Panc1 (cell line): ENCODE measurements around the gene HES2. TPM values are rescaled to one million over a fixed set of nuclear protein-coding genes. Genes with fewer than 3 reads are reported as not detected.

Experiments
- ATAC-seq: fragments of 200-7000 bp; cut with Tn5 transposase; 2 replicates; pipeline ENCODE4 v1.9.1; 2020; ENCODE audit warnings: mild to moderate bottlenecking, moderate library complexity
- BruUV-seq: library from RNA; stranded (reverse); fragments of 400-500 nt; replicated peaks from 2 replicates; lab custom pipeline; 2021; lab: Mats Ljungman, UMichigan
- CTCF ChIA-PET: fragments of 300-600 bp; sonication (Branson Sonifier 250); formaldehyde crosslinking; loops from one replicate; lab custom pipeline; 2022; ENCODE audit warnings: antibody characterized with exemption; lab: Charles Lee
- POLR2A ChIA-PET: fragments of 300-600 bp; sonication (Branson Sonifier 250); formaldehyde crosslinking; loops from one replicate; lab custom pipeline; 2022; ENCODE audit warnings: antibody characterized with exemption; lab: Charles Lee
- DNase-seq: peaks from one replicate; pipeline ENCODE4 v3.0.0-alpha.2; 2010; ENCODE audit warnings: low read depth, low spot score
- H3K27ac ChIP-seq: 2 replicates; pipeline ENCODE4 v1.5.1; 2011; ENCODE audit warnings: mild to moderate bottlenecking, low read length, inconsistent platforms
- H3K27me3 ChIP-seq: fragments of 200-500 bp; sonication (Bioruptor generic); 2 replicates; pipeline ENCODE4 v1.6.0; 2014; ENCODE audit warnings: low read length, inconsistent platforms; ENCODE audit not compliant: control insufficient read depth, insufficient read depth
- H3K36me3 ChIP-seq: fragments of 200-500 bp; sonication (Bioruptor generic); 2 replicates; pipeline ENCODE4 v1.5.1; 2014; ENCODE audit warnings: inconsistent platforms, mild to moderate bottlenecking, low read length, moderate library complexity; ENCODE audit not compliant: control insufficient read depth, insufficient read depth
- H3K4me1 ChIP-seq: 2 replicates; pipeline ENCODE4 v1.5.1; 2011; ENCODE audit warnings: inconsistent platforms, mild to moderate bottlenecking, low read length, moderate library complexity; ENCODE audit not compliant: control insufficient read depth, insufficient read depth
- H3K4me3 ChIP-seq, 2 experiments: 2 replicates each; pipeline ENCODE4 v1.5.1; 2011 to 2012; ENCODE audit warnings: low read depth in 2 of 2, low read length in 2 of 2, mild to moderate bottlenecking in 2 of 2, inconsistent platforms in 1 of 2, moderate library complexity in 1 of 2
- H3K9me3 ChIP-seq: fragments of 200-500 bp; sonication (Bioruptor generic); 2 replicates; pipeline ENCODE4 v1.5.1; 2014; ENCODE audit warnings: low read depth, mild to moderate bottlenecking, inconsistent platforms, low read length, moderate library complexity; ENCODE audit not compliant: control insufficient read depth, insufficient read depth
- CTCF ChIP-seq: fragments of 450-650 bp; IDR thresholded peaks from 2 replicates; pipeline ENCODE4 v1.5.1; 2017; ENCODE audit warnings: mild to moderate bottlenecking
- POLR2AphosphoS5 ChIP-seq: IDR thresholded peaks from 2 replicates; pipeline ENCODE4 v1.6.1; 2012; ENCODE audit warnings: mild to moderate bottlenecking, low read depth, low read length, moderate library complexity
- REST ChIP-seq, 2 experiments: IDR thresholded peaks; 2 replicates each; pipeline ENCODE4 v1.6.1; 2011 to 2012; ENCODE audit warnings: low read depth in 2 of 2, control low read depth in 1 of 2, low read length in 1 of 2, mild to moderate bottlenecking in 1 of 2, moderate library complexity in 1 of 2; ENCODE audit not compliant: insufficient read depth in 1 of 2
- SIN3A ChIP-seq: IDR thresholded peaks from 2 replicates; pipeline ENCODE4 v1.6.1; 2012; ENCODE audit warnings: low read depth, mild to moderate bottlenecking, low read length, moderate library complexity, borderline replicate concordance; ENCODE audit not compliant: insufficient read depth
- TCF7L2 ChIP-seq: IDR thresholded peaks from 2 replicates; pipeline ENCODE4 v1.6.1; 2011; ENCODE audit warnings: mild to moderate bottlenecking, low read depth, low read length, inconsistent platforms
- in situ Hi-C: cut with HindIII; loops from 2 replicates; pipeline ENCODE4 v1.10.0; 2016; ENCODE audit warnings: low sequenced_read_pairs, low pct_unique_long_range_greater_than_20kb
- intact Hi-C: fragments of 100-400 bp; cut with micrococcal nuclease; formaldehyde crosslinking; loops from one replicate; pipeline ENCODE4 v1.10.0; 2022; ENCODE audit not compliant: unreplicated experiment
- total RNA-seq: library from RNA; stranded (reverse); gene quantifications from one replicate; pipeline ENCODE4 v1.2.1, GENCODE V29; 2021; ENCODE audit not compliant: unreplicated experiment

The HES2 gene
- total RNA-seq, 1 experiment from 2014 or later, result 11.1 TPM

- intact Hi-C loops, result loop anchor here (5.0 kb wide), 1 partner anchor 166 kb away; no protein-coding TSS in a partner anchor
- BruUV-seq, result no TSS peak
- DNase-seq (no peak), ATAC-seq (peak; percentile 57)
- no peaks in the 10 kb centered on the region for H3K36me3 ChIP-seq
- no peaks in the 10 kb centered on the region for H3K9me3 ChIP-seq
- TF ChIP-seq TCF7L2 (no peak), SIN3A (no peak), CTCF (no peak), POLR2AphosphoS5 (no peak), REST (IDR thresholded peaks at IDR 0.05; ENCODE audit: insufficient read depth in 1 of 2, low read depth in 2 of 2, low read length in 1 of 2) (no peak)
- H3K27me3 ChIP-seq, result no peaks in the 10 kb centered on the region
- peaks cover 14% of the 10 kb centered on the region for H3K4me1 ChIP-seq
- no peak overlapping the region for H3K4me3 ChIP-seq
- in situ Hi-C loops, result no loop called here
- H3K27ac ChIP-seq, result no peak overlapping the region
- ChIA-PET CTCF (interaction anchor here (1.0 kb wide), 1 partner anchor 27 kb away, joined by 3 read pairs; no protein-coding TSS in a partner anchor), POLR2A (no interaction called here)
Measured at GRCh38 chr1:6412896-6413295, 6.8 kb downstream of the HES2 start.

GRCh38 chr1:6410248-6410893, 9.3 kb downstream of the HES2 start:
- Histone ChIP-seq H3K4me1 (peaks cover 13% of the 10 kb centered on the region), H3K36me3 (no peaks in the 10 kb centered on the region), H3K9me3 (no peaks in the 10 kb centered on the region), H3K27ac (no peak overlapping the region), H3K4me3 (no peak overlapping the region), H3K27me3 (no peaks in the 10 kb centered on the region)
- ATAC-seq, result no peak
- ChIA-PET CTCF (interaction anchor here (0.7 to 1.7 kb wide), 2 partner anchors 13 to 111 kb away, joined by 4 to 5 read pairs; no protein-coding TSS in a partner anchor), POLR2A (interaction anchor here (0.6 kb wide), 1 partner anchor 19 kb away, joined by 3 read pairs; no protein-coding TSS in a partner anchor)
- no peak for DNase-seq
- intact Hi-C loops (loop anchor here (5.0 kb wide), 1 partner anchor 163 kb away; no protein-coding TSS in a partner anchor), in situ Hi-C loops (no loop called here)
- no TSS peak for BruUV-seq
- no peak for TF ChIP-seq TCF7L2
- TF ChIP-seq POLR2AphosphoS5, result no peak
- TF ChIP-seq REST (IDR thresholded peaks at IDR 0.05; ENCODE audit: insufficient read depth in 1 of 2, low read depth in 2 of 2, low read length in 1 of 2), result no peak
- TF ChIP-seq CTCF, result no peak
- TF ChIP-seq SIN3A, result no peak
